Ascending aorta (tissue), 2 donors: ENCODE results near the gene JAKMIP2. TPM values are rescaled to one million over a fixed set of nuclear protein-coding genes. Genes with fewer than 3 reads are reported as not detected.

Experiments used
- DNase-seq, 2 donors: peaks; one replicate each; pipeline ENCODE4 v3.0.0-alpha.2; 2019; ENCODE audit warnings: low spot score in 2 of 2
- H3K27ac ChIP-seq, 2 donors: fragments of 200-600 bp; sonication (generic); one replicate each; pipeline ENCODE4 v1.5.1; 2016 to 2017; ENCODE audit warnings: mild to moderate bottlenecking in 1 of 2
- H3K27me3 ChIP-seq: fragments of 200-600 bp; sonication (generic); one replicate; pipeline ENCODE4 v1.5.1; 2017
- H3K36me3 ChIP-seq, 2 donors: fragments of 200-600 bp; sonication (generic); one replicate each; pipeline ENCODE4 v1.5.1; 2016
- H3K4me1 ChIP-seq, 2 donors: fragments of 200-600 bp; sonication (generic); one replicate each; pipeline ENCODE4 v1.5.1; 2016 to 2017; ENCODE audit warnings: mild to moderate bottlenecking in 1 of 2
- H3K4me3 ChIP-seq, 2 donors: fragments of 200-600 bp; sonication (generic); one replicate each; pipeline ENCODE4 v1.5.1; 2016 to 2017; ENCODE audit warnings: mild to moderate bottlenecking in 1 of 2
- H3K9me3 ChIP-seq, 2 donors: fragments of 200-600 bp; sonication (generic); one replicate each; pipeline ENCODE4 v1.5.1; 2016
- CTCF ChIP-seq, 3 experiments: fragments of 200-600 bp in 2 of 3; fragments of 450-650 bp in 1 of 3; sonication (generic) in 2 of 3; IDR thresholded peaks; one replicate each; pipeline ENCODE4 v1.5.1; 2016 to 2019; ENCODE audit warnings: antibody characterized with exemption in 3 of 3, mild to moderate bottlenecking in 1 of 3, moderate library complexity in 1 of 3
- intact Hi-C: fragments of 100-400 bp; cut with DNase I; formaldehyde crosslinking; loops from one replicate; pipeline ENCODE4 v1.15.1; 2023
- total RNA-seq: library from RNA; depleted of rRNA; stranded (reverse); fragments of >200 nt; gene quantifications from one replicate; pipeline ENCODE4 v1.1.0, GENCODE V29; 2016

Gene JAKMIP2
- total RNA-seq, 1 donor from 2014 or later = not detected

DNA sequence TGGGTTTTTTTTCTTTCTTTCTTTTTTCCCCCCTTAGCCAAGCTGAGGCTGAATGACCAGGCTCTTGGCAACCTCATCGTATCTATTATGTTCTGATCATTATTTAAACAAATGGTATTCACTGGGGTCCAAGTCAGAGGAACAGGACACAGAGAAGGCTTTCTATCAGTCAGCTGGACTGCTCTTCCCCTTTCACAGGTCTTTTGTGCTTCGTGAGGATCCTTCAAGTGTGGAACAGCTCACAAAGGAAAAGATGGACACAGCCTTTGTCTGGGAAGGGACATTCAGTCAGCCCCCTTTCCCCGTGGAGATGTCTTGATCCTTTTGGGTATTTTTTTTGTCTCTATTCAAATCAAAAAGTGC is 218.4 kb downstream of the JAKMIP2 start:
- no peaks in the 10 kb centered on the region for H3K9me3 ChIP-seq
- H3K27me3 ChIP-seq = no peaks in the 10 kb centered on the region
- intact Hi-C loops = loop anchor here (5.0 kb wide), 3 partner anchors 172 to 342 kb away; no protein-coding TSS in a partner anchor
- no peaks in the 10 kb centered on the region for H3K36me3 ChIP-seq
- DNase-seq = no peak
- no peaks in the 10 kb centered on the region for H3K4me1 ChIP-seq
- no peak overlapping the region for H3K27ac ChIP-seq
- no peak for TF ChIP-seq CTCF (IDR thresholded peaks at IDR 0.05)
- no peak overlapping the region for H3K4me3 ChIP-seq

DNA sequence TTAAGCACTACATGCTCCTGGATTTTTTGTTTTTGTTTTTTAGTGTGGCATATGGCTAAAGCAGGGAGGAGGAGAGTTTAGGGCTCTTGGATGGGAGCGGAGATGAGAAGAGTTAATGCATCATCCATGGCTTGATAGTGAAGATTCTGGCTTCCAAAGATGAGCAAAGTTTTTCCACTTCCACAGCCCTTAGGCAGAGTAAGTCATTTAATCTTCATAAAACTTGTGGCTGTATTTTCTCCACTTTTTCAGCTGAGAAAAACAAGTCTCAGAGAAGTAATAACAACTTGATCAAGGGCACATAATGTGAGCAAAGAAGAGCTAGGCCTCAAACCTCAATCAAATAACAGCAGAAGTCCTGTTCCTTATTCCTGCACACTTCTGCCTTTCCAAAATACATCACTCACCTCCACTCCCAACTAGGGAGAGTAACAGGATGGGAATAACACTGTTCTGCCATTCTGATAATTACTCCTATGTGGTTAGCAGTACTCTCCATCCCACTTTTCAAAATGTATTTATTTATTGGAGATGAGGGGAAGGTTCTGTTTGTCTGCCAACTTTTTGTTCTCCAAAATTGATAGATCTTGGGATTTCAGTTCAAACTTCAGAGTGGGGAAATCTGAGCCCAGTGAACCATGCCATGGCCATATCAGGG is 218.9 kb downstream of the JAKMIP2 start:
- H3K27ac ChIP-seq = no peak overlapping the region
- intact Hi-C loops = loop anchor here (5.0 kb wide), 3 partner anchors 171 to 341 kb away; no protein-coding TSS in a partner anchor

GRCh38 chr5:147561435-147561834 is 221.1 kb downstream of the JAKMIP2 start:
- Histone ChIP-seq H3K9me3 (no peaks in the 10 kb centered on the region), H3K27me3 (no peaks in the 10 kb centered on the region), H3K4me3 (no peak overlapping the region), H3K4me1 (no peaks in the 10 kb centered on the region), H3K36me3 (no peaks in the 10 kb centered on the region), H3K27ac (no peak overlapping the region)
- no peak for TF ChIP-seq CTCF (IDR thresholded peaks at IDR 0.05)
- intact Hi-C loops = loop anchor here (2.0 to 5.0 kb wide), 4 partner anchors 13 to 339 kb away; no protein-coding TSS in a partner anchor
- DNase-seq = no peak

More for the DNA sequence above, 218.9 kb downstream of the JAKMIP2 start:
- DNase-seq = no peak
- no peak overlapping the region for H3K4me3 ChIP-seq
- no peak for TF ChIP-seq CTCF (IDR thresholded peaks at IDR 0.05)
- H3K36me3 ChIP-seq = no peaks in the 10 kb centered on the region
- H3K9me3 ChIP-seq = no peaks in the 10 kb centered on the region
- no peaks in the 10 kb centered on the region for H3K4me1 ChIP-seq
- no peaks in the 10 kb centered on the region for H3K27me3 ChIP-seq

DNA sequence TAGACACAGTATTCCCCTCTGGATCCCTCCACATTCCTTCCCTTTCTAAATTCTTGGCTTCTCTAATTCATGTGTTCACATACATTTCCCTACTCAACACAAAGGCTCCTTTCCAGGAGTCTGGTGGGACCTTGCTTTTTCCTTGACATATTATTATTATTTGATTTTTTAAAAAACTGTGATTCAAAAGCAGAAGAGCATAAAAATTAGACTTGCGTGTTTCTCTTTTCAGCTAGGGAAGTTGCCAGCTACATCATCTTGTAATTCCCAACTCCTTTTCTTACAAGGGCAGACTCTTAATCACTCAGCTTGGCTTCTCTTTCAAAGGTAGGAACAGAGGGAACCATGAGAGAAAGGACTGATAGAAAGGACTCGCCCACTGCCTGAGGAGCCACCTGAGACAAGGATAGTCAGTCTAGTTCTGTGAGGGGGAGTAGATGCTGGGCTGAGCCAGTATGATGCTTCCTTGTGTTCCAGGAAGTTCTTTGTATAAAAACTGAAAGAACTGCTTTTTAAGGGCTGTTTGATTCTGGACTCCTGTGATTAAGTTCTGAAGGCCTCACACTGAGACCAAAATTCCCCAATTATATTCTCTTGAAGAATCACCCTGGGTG is 221.7 kb downstream of the JAKMIP2 start:
- no peak for TF ChIP-seq CTCF (IDR thresholded peaks at IDR 0.05)
- Histone ChIP-seq H3K9me3 (no peaks in the 10 kb centered on the region), H3K36me3 (no peaks in the 10 kb centered on the region), H3K4me3 (no peak overlapping the region), H3K27me3 (no peaks in the 10 kb centered on the region), H3K4me1 (no peaks in the 10 kb centered on the region), H3K27ac (no peak overlapping the region)
- DNase-seq = no peak
- intact Hi-C loops = loop anchor here (2.0 to 5.0 kb wide), 4 partner anchors 14 to 339 kb away; no protein-coding TSS in a partner anchor

DNA sequence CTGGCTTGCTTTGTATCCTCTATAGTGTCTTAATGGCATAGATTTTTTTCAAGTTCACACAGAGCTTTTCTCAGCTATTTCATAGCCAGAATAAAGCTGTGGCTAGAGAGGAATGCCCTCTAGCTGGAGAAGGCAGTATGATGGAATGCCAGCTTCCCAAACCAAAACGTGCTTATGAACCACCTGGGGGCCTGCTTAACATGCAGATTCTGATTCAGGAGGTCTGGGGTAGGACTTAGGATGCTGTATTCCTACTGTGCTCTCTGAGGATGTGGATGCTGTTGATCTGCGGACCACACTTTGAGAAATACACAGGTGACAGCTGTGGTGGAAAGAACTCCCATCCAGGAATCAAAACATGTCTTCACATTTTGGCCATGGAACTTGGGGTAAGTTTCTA is 222.8 kb downstream of the JAKMIP2 start:
- Histone ChIP-seq H3K4me3 (no peak overlapping the region), H3K27ac (no peak overlapping the region), H3K4me1 (peaks cover 2 to 6% of the 10 kb centered on the region in 2 donors), H3K9me3 (no peaks in the 10 kb centered on the region), H3K27me3 (no peaks in the 10 kb centered on the region), H3K36me3 (no peaks in the 10 kb centered on the region)
- intact Hi-C loops = loop anchor here (1.0 to 5.0 kb wide), 8 partner anchors 15 to 337 kb away; partner anchors contain the start of gene DPYSL3
- no peak for DNase-seq
- TF ChIP-seq CTCF (IDR thresholded peaks at IDR 0.05) = peak in 2 of 3 experiments; percentile 6 to 48
